NB4 (cell line): Measurements from ENCODE around the gene CDK17.

Source experiments
- POLR2A ChIP-seq: IDR thresholded peaks from 2 replicates; pipeline ENCODE4 v1.6.1; 2011; ENCODE audit warnings: mild to moderate bottlenecking; ENCODE audit not compliant: insufficient read length; ENCODE audit errors: extremely low read depth
- TF ChIP-seq, protein P1 (sequence below): IDR thresholded peaks from one replicate; pipeline ENCODE4 v1.5.1; 2012; ENCODE audit warnings: low read depth, low read length
- TF ChIP-seq, protein P2 (sequence below): IDR thresholded peaks from 2 replicates; pipeline ENCODE4 v1.6.1; 2011; ENCODE audit warnings: low read depth, low read length

DNA sequence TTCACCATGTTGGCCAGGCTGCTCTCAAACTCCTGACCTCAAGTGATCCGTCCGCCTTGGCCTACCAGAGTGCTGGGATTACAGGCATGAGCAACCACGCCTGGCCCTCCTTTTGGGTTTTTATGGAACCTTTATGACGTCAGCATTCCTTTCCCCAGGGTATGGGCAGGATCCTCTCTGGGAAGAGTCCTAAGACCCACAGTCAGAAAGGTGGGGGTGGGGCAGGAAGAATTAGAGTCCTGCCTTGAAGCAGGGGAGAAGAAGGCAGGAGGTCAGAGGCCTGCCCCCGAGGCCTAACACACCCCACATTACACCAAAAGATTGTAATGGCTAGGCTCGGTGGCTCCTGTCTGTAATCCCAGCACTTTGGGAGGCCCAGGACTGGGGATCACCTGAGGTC, 30.8 kb upstream of the CDK17 start:
- TF ChIP-seq, protein P1, sequence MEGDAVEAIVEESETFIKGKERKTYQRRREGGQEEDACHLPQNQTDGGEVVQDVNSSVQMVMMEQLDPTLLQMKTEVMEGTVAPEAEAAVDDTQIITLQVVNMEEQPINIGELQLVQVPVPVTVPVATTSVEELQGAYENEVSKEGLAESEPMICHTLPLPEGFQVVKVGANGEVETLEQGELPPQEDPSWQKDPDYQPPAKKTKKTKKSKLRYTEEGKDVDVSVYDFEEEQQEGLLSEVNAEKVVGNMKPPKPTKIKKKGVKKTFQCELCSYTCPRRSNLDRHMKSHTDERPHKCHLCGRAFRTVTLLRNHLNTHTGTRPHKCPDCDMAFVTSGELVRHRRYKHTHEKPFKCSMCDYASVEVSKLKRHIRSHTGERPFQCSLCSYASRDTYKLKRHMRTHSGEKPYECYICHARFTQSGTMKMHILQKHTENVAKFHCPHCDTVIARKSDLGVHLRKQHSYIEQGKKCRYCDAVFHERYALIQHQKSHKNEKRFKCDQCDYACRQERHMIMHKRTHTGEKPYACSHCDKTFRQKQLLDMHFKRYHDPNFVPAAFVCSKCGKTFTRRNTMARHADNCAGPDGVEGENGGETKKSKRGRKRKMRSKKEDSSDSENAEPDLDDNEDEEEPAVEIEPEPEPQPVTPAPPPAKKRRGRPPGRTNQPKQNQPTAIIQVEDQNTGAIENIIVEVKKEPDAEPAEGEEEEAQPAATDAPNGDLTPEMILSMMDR = no peak
- TF ChIP-seq, protein P2, sequence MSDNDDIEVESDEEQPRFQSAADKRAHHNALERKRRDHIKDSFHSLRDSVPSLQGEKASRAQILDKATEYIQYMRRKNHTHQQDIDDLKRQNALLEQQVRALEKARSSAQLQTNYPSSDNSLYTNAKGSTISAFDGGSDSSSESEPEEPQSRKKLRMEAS = no peak
- no peak for TF ChIP-seq POLR2A
